G401 (cell line): ENCODE results near the gene BCL3. TPM values are rescaled to one million over a fixed set of nuclear protein-coding genes. Genes with fewer than 3 reads are reported as not detected.
A peak's percentile ranks its signal among the peaks of the same experiment; 100 is the strongest.

Source experiments
- DNase-seq: peaks from one replicate; pipeline ENCODE4 v3.0.0-alpha.2; 2015; ENCODE audit warnings: low spot score
- in situ Hi-C: cut with HindIII; loops from 2 replicates; pipeline ENCODE4 v1.10.0; 2016; ENCODE audit warnings: low sequenced_read_pairs, mixed read lengths
- total RNA-seq: library from RNA; depleted of rRNA; stranded (reverse); fragments of >200 nt; shearing (Covaris generic); gene quantifications from 2 replicates; pipeline ENCODE4 v1.2.3, GENCODE V29; 2014

BCL3 gene
- total RNA-seq, 1 experiment from 2014 or later = 6.6 TPM

GRCh38 chr19:44737238-44738071 is 11.1 kb upstream of the BCL3 start:
- in situ Hi-C loops = no loop called here
- DNase-seq = no peak

GRCh38 chr19:44738136-44738535 is 10.4 kb upstream of the BCL3 start:
- in situ Hi-C loops = no loop called here
- no peak for DNase-seq

- in situ Hi-C loops = no loop called here
- DNase-seq = no peak
Measured at GRCh38 chr19:44738603-44739558, 9.6 kb upstream of the BCL3 start.

GRCh38 chr19:44740351-44740824 is 8.1 kb upstream of the BCL3 start:
- in situ Hi-C loops = no loop called here
- DNase-seq = no peak

- no peak for DNase-seq
- in situ Hi-C loops = no loop called here
Measured at GRCh38 chr19:44741258-44741731, 7.2 kb upstream of the BCL3 start.

GRCh38 chr19:44741841-44742329 is 6.6 kb upstream of the BCL3 start:
- peak; percentile 40 for DNase-seq
- in situ Hi-C loops = no loop called here

GRCh38 chr19:44742330-44743061 is 6.0 kb upstream of the BCL3 start:
- DNase-seq = no peak
- in situ Hi-C loops = no loop called here

GRCh38 chr19:44744871-44745332 is 3.6 kb upstream of the BCL3 start:
- in situ Hi-C loops = no loop called here
- no peak for DNase-seq

GRCh38 chr19:44745341-44745831 is 3.1 kb upstream of the BCL3 start:
- in situ Hi-C loops = no loop called here
- DNase-seq = no peak

GRCh38 chr19:44745887-44746600 is 2.5 kb upstream of the BCL3 start:
- no peak for DNase-seq
- in situ Hi-C loops = no loop called here

GRCh38 chr19:44746616-44746945 is 1.9 kb upstream of the BCL3 start:
- in situ Hi-C loops = no loop called here
- DNase-seq = no peak

- peak; percentile 40 for DNase-seq
- in situ Hi-C loops = no loop called here
Measured at GRCh38 chr19:44746946-44747738, 1.4 kb upstream of the BCL3 start.

- in situ Hi-C loops = no loop called here
- DNase-seq = peak; percentile 31
Measured at GRCh38 chr19:44747739-44748425, 626 bp upstream of the BCL3 start.

- in situ Hi-C loops = no loop called here
- no peak for DNase-seq
Measured at GRCh38 chr19:44749292-44749691, 784 bp downstream of the BCL3 start.

GRCh38 chr19:44749994-44750393 is 1.5 kb downstream of the BCL3 start:
- DNase-seq = no peak
- in situ Hi-C loops = no loop called here

- DNase-seq = no peak
- in situ Hi-C loops = no loop called here
Measured at GRCh38 chr19:44752123-44752815, 3.8 kb downstream of the BCL3 start.
